Peyer's patch (tissue), 4 donors: Measurements from ENCODE around the gene STEAP4.

Source experiments
- CTCF ChIP-seq, 6 experiments: fragments of 450-650 bp in 4 of 6; fragments of 200-600 bp in 2 of 6; sonication (generic) in 1 of 6; IDR thresholded peaks; one replicate each; pipeline ENCODE4 v1.5.1; 2017 to 2019; ENCODE audit warnings: antibody characterized with exemption in 6 of 6, mild to moderate bottlenecking in 3 of 6, moderate library complexity in 1 of 6
- POLR2A ChIP-seq, 2 donors: fragments of 450-650 bp; IDR thresholded peaks; one replicate each; pipeline ENCODE4 v1.5.1; 2017; ENCODE audit warnings: antibody characterized with exemption in 2 of 2, mild to moderate bottlenecking in 2 of 2, moderate library complexity in 2 of 2

DNA sequence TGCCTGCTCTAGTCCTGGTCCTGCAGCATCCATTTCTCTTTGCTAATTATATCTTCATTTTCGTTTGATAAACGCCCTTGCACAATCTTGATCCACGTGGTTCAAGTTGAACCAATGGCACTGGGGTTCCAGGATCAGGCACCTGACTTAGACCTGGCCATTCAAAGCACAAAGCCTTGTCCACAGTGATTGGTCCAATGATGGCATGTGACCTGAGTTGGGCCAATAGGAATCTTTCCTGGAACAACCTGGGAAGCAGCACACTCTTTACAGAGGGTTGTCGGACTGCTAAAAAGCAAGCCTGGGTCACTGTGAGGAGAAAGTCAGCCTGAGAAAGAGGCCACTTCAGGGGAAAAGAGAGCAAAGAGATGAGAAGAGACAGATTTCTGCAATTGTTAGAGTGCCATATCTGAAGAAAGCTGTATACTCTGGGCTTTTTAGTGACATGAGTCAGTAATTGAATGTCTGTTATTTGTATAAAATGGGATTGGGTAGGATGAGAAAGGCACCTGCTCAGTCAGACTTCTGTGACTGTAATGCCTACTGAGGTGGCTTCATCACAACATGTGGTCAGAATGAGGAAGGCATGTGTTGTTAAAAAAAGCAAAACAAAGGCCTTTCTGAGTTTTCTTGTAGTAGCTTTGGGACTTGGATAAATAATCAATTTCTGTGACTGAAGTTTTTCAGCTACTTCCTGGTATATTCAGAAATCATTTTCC, 4.4 kb upstream of the STEAP4 start:
- TF ChIP-seq POLR2A (IDR thresholded peaks at IDR 0.05) (no peak), CTCF (IDR thresholded peaks at IDR 0.05) (no peak)
